Endothelial cell of umbilical vein (primary cell): ENCODE data around the gene FBLN2. TPM values are rescaled to one million over a fixed set of nuclear protein-coding genes. Genes with fewer than 3 reads are reported as not detected.

Experiments
- BruUV-seq: library from RNA; stranded (reverse); fragments of 400-500 nt; replicated peaks from 2 replicates; lab custom pipeline; 2021; lab: Mats Ljungman, UMichigan
- CTCF ChIA-PET: fragments of 300-600, 350-600 bp; sonication (Branson Sonifier 250); formaldehyde crosslinking; loops from one replicate; lab custom pipeline; 2021; ENCODE audit warnings: antibody characterized with exemption, inconsistent platforms; lab: Charles Lee
- POLR2A ChIA-PET: fragments of 300-600, 350-600 bp; sonication (Branson Sonifier 250); formaldehyde crosslinking; loops from one replicate; lab custom pipeline; 2021; ENCODE audit warnings: antibody characterized with exemption, inconsistent platforms; lab: Charles Lee
- DNase-seq: peaks from one replicate; pipeline ENCODE4 v3.0.0-alpha.2; 2011; ENCODE audit warnings: low read depth, low spot score
- FAIRE-seq: peaks from 2 replicates; lab custom pipeline; 2011; peaks lifted over from hg19 to GRCh38; lab: Jason Lieb, UNC
- H2AFZ ChIP-seq: 2 replicates; pipeline ENCODE4 v1.6.0; 2012; ENCODE audit warnings: low read depth, low read length, control low read depth, inconsistent platforms
- H3K27ac ChIP-seq: 2 replicates; pipeline ENCODE4 v1.5.1; 2011; ENCODE audit warnings: low read depth, mild to moderate bottlenecking, control low read depth, low read length, moderate library complexity; ENCODE audit not compliant: insufficient read depth
- H3K27me3 ChIP-seq, 2 experiments: 2 replicates each; pipeline versions ENCODE4 v1.6.0 to v1.6.1; 2011; ENCODE audit warnings: low read length in 2 of 2, mixed read lengths in 1 of 2; ENCODE audit not compliant: control insufficient read depth in 2 of 2, insufficient read depth in 2 of 2
- H3K36me3 ChIP-seq, 2 experiments: 2 replicates in 1 of 2; 3 replicates in 1 of 2; pipeline ENCODE4 v1.5.1; 2011; ENCODE audit warnings: low read length in 2 of 2, mild to moderate bottlenecking in 1 of 2, moderate library complexity in 1 of 2; ENCODE audit not compliant: control insufficient read depth in 2 of 2, insufficient read depth in 2 of 2; ENCODE audit errors: extremely low read depth in 1 of 2
- H3K4me1 ChIP-seq: 3 replicates; pipeline ENCODE4 v1.5.1; 2011; ENCODE audit warnings: mild to moderate bottlenecking, low read length; ENCODE audit not compliant: control insufficient read depth, insufficient read depth; ENCODE audit errors: extremely low read depth
- H3K4me2 ChIP-seq: 2 replicates; pipeline ENCODE4 v1.6.1; 2011; ENCODE audit warnings: low read length, control low read depth, mixed read lengths; ENCODE audit not compliant: insufficient read depth
- H3K4me3 ChIP-seq, 3 experiments: fragments of 200-600 bp in 1 of 3; sonication (generic), shearing (Covaris generic) in 1 of 3; replicated peaks in 1 of 3; 2 replicates each; pipeline ENCODE4 v1.5.1; 2011 to 2016; ENCODE audit warnings: control low read depth in 3 of 3, low read length in 3 of 3, mild to moderate bottlenecking in 2 of 3, inconsistent platforms in 1 of 3, low read depth in 1 of 3, moderate library complexity in 1 of 3; ENCODE audit not compliant: insufficient read depth in 1 of 3
- H3K79me2 ChIP-seq: 2 replicates; pipeline ENCODE4 v1.6.0; 2012; ENCODE audit warnings: low read length, inconsistent platforms; ENCODE audit not compliant: control insufficient read depth, insufficient read depth
- H3K9ac ChIP-seq: replicated peaks from 2 replicates; pipeline ENCODE3; 2011; ENCODE audit warnings: low read length, control low read depth; ENCODE audit not compliant: insufficient read depth; ENCODE audit errors: extremely low read depth
- H3K9me1 ChIP-seq: replicated peaks from 3 replicates; pipeline ENCODE4 v1.6.0; 2011; ENCODE audit warnings: mild to moderate bottlenecking, low read length; ENCODE audit not compliant: control insufficient read depth, insufficient read depth; ENCODE audit errors: extremely low read depth
- H3K9me3 ChIP-seq: replicated peaks from 2 replicates; pipeline ENCODE4 v1.5.1; 2012; ENCODE audit warnings: low read length, inconsistent platforms; ENCODE audit not compliant: control insufficient read depth, insufficient read depth
- H4K20me1 ChIP-seq: replicated peaks from 2 replicates; pipeline ENCODE3; 2011; ENCODE audit warnings: mild to moderate bottlenecking, low read length; ENCODE audit not compliant: control insufficient read depth, insufficient read depth; ENCODE audit errors: extremely low read depth
- CTCF ChIP-seq, 2 donors: IDR thresholded peaks; 1 replicate in 1 of 2; 2 replicates in 1 of 2; pipeline ENCODE4 v1.5.1; 2011; ENCODE audit warnings: low read length in 2 of 2, mild to moderate bottlenecking in 2 of 2, moderate library complexity in 2 of 2, control low read depth in 1 of 2, inconsistent platforms in 1 of 2, low read depth in 1 of 2; ENCODE audit not compliant: insufficient read depth in 1 of 2; ENCODE audit errors: extremely low read depth in 1 of 2
- EZH2 ChIP-seq: IDR thresholded peaks from 2 replicates; pipeline ENCODE4 v1.6.1; 2012; ENCODE audit warnings: borderline replicate concordance, low read depth, mild to moderate bottlenecking, moderate library complexity, low read length, inconsistent platforms; ENCODE audit not compliant: severe bottlenecking
- FOS ChIP-seq: IDR thresholded peaks from 2 replicates; pipeline ENCODE4 v1.6.1; 2011; ENCODE audit warnings: mild to moderate bottlenecking, low read length, moderate library complexity, borderline replicate concordance; ENCODE audit not compliant: insufficient read depth
- GATA2 ChIP-seq: IDR thresholded peaks from 2 replicates; pipeline ENCODE4 v1.7.0; 2011; ENCODE audit warnings: low read depth, mild to moderate bottlenecking, moderate library complexity, mixed read lengths, low read length; ENCODE audit not compliant: insufficient read length, insufficient read depth
- JUN ChIP-seq: IDR thresholded peaks from 2 replicates; pipeline ENCODE4 v1.6.1; 2011; ENCODE audit warnings: borderline replicate concordance, low read depth; ENCODE audit not compliant: insufficient read length, insufficient read depth
- MYC ChIP-seq: IDR thresholded peaks from one replicate; pipeline ENCODE4 v1.6.1; 2011; ENCODE audit warnings: mild to moderate bottlenecking, low read depth, low read length
- POLR2A ChIP-seq: IDR thresholded peaks from 2 replicates; pipeline ENCODE4 v1.6.1; 2012; ENCODE audit warnings: low read depth, mild to moderate bottlenecking, control low read depth, low read length
- POLR2AphosphoS5 ChIP-seq: IDR thresholded peaks from 2 replicates; pipeline ENCODE4 v1.6.1; 2012; ENCODE audit warnings: low read depth, mild to moderate bottlenecking, control low read depth, low read length, moderate library complexity; ENCODE audit not compliant: insufficient read depth
- dilution Hi-C: fragments of 300-500 bp; cut with MboI; formaldehyde crosslinking; loops from one replicate; pipeline ENCODE4 v1.15.0; 2019; ENCODE audit warnings: low sequenced_read_pairs; ENCODE audit not compliant: extremely low pct_ligation_motif_present
- intact Hi-C: fragments of 100-400 bp; cut with micrococcal nuclease; formaldehyde crosslinking; loops from one replicate; pipeline ENCODE4 v1.10.0; 2022
- polyA plus RNA-seq, 4 experiments: library from polyadenylated mRNA; depleted of rRNA in 3 of 4; stranded (reverse) in 3 of 4; unstranded in 1 of 4; fragments of >200 nt; gene quantifications; 2 replicates each; pipeline versions ENCODE4 v1.2.1 to v1.2.3, GENCODE V29; 2011 to 2012; ENCODE audit warnings: missing spikeins in 1 of 4
- total RNA-seq: library from RNA; stranded (reverse); gene quantifications from 2 replicates; pipeline ENCODE4 v1.2.3, GENCODE V29; 2021
- TF ChIP-seq, protein P1 (sequence below): IDR thresholded peaks from 2 replicates; pipeline ENCODE4 v1.6.1; 2011; ENCODE audit not compliant: insufficient read depth, insufficient read length

Gene FBLN2
- total and polyA plus RNA-seq, 2 donors (not counting 3 experiments of a cell fraction or from before 2014, with no cell fraction given), result 1.4 to 1.9 TPM

DNA sequence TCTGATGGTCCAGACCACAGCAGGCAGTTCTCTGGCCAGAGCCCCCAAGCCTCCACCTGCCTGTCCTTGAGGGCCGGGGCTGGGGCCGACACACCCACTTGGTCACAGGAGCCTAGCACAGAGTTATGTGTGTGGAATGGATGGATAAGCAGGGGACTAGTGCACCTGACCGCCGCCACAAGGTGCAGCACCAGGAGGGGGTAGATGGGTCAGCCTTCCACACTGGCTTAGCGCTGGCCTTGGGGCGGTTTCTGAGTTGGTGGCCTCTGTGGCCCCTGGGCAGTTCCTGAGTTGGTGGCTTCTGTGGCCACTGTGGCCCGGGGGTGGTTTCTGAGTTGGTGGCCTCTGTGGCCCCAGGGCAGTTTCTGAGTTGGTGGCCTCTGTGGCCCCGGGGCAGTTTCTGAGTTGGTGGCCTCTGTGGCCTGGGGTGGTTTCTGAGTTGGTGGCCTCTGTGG lies 75.8 kb downstream of the FBLN2 start:
- H3K4me3 ChIP-seq, result no peak overlapping the region
- DNase-seq (no peak), FAIRE-seq (no peak)
- TF ChIP-seq FOS (no peak), GATA2 (no peak), MYC (no peak), POLR2AphosphoS5 (no peak), POLR2A (no peak), JUN (no peak), EZH2 (no peak), CTCF (IDR thresholded peaks at IDR 0.05; ENCODE audit: extremely low read depth in 1 of 2, insufficient read depth in 1 of 2, low read depth in 1 of 2, low read length in 2 of 2) (no peak)
- TF ChIP-seq, protein P1, sequence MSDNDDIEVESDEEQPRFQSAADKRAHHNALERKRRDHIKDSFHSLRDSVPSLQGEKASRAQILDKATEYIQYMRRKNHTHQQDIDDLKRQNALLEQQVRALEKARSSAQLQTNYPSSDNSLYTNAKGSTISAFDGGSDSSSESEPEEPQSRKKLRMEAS, result no peak
- no peaks in the 10 kb centered on the region for H3K79me2 ChIP-seq
- dilution Hi-C loops, result no loop called here
- H3K4me1 ChIP-seq, result no peaks in the 10 kb centered on the region
- H3K9me1 ChIP-seq, result no peaks in the 10 kb centered on the region
- H4K20me1 ChIP-seq, result no peaks in the 10 kb centered on the region
- H3K4me2 ChIP-seq, result no peak overlapping the region
- no peak overlapping the region for H2AFZ ChIP-seq
- H3K27me3 ChIP-seq, result no peaks in the 10 kb centered on the region
- intact Hi-C loops, result no loop called here
- no peak overlapping the region for H3K27ac ChIP-seq
- H3K36me3 ChIP-seq, result no peaks in the 10 kb centered on the region
- no peaks in the 10 kb centered on the region for H3K9me3 ChIP-seq
- ChIA-PET POLR2A (no interaction called here), CTCF (no interaction called here)
- BruUV-seq, result no TSS peak
- H3K9ac ChIP-seq, result no peak overlapping the region
